ENCODE data around the gene SDC1.

SDC1 gene

GRCh38 chr2:20191714-20192569, 33.0 kb downstream of the SDC1 start:
- Mint-ChIP-seq H3K4me3 (no peak overlapping the region), H3K9me3 (no peaks in the 10 kb centered on the region), H3K36me3 (no peaks in the 10 kb centered on the region), H3K4me1 (no peaks in the 10 kb centered on the region), H3K27ac (no peak overlapping the region), H3K27me3 (no peaks in the 10 kb centered on the region)
- DNase-seq: no peak
- CTCF ChIA-PET: interaction anchor here (1.0 kb wide), 1 partner anchor 450 kb away, joined by 3 read pairs; no protein-coding TSS in a partner anchor

GRCh38 chr2:20190876-20191713, 33.8 kb downstream of the SDC1 start:
- H3K9me3 Mint-ChIP-seq: no peaks in the 10 kb centered on the region
- CTCF ChIA-PET: interaction anchor here (1.0 kb wide), 1 partner anchor 451 kb away, joined by 3 read pairs; no protein-coding TSS in a partner anchor
- no peak overlapping the region for H3K27ac Mint-ChIP-seq

GRCh38 chr2:20190170-20190569, 34.8 kb downstream of the SDC1 start:
- no peaks in the 10 kb centered on the region for H3K36me3 Mint-ChIP-seq
- H3K9me3 Mint-ChIP-seq: no peaks in the 10 kb centered on the region
- DNase-seq: no peak
- no peak overlapping the region for H3K4me3 Mint-ChIP-seq
- CTCF ChIA-PET: no interaction called here
- no peaks in the 10 kb centered on the region for H3K4me1 Mint-ChIP-seq
- H3K27ac Mint-ChIP-seq: no peak overlapping the region
- H3K27me3 Mint-ChIP-seq: peaks cover 5% of the 10 kb centered on the region

More at GRCh38 chr2:20190876-20191713, 33.8 kb downstream of the SDC1 start:
- no peaks in the 10 kb centered on the region for H3K4me1 Mint-ChIP-seq
- no peaks in the 10 kb centered on the region for H3K36me3 Mint-ChIP-seq
- H3K4me3 Mint-ChIP-seq: no peak overlapping the region
- no peak for DNase-seq
- peaks cover 5% of the 10 kb centered on the region for H3K27me3 Mint-ChIP-seq

- CTCF ChIA-PET: interaction anchor here (1.2 kb wide), 1 partner anchor 36 kb away, joined by 5 read pairs; the partner anchor contains the start of gene SDC1
- Mint-ChIP-seq H3K36me3 (no peaks in the 10 kb centered on the region), H3K4me1 (no peaks in the 10 kb centered on the region), H3K4me3 (no peak overlapping the region), H3K9me3 (no peaks in the 10 kb centered on the region), H3K27me3 (peaks cover 6% of the 10 kb centered on the region), H3K27ac (no peak overlapping the region)
- no peak for DNase-seq
Observed at GRCh38 chr2:20189299-20189931, 35.5 kb downstream of the SDC1 start.

- Mint-ChIP-seq H3K27me3 (peaks cover 10% of the 10 kb centered on the region), H3K9me3 (no peaks in the 10 kb centered on the region), H3K4me1 (no peaks in the 10 kb centered on the region), H3K4me3 (no peak overlapping the region), H3K27ac (no peak overlapping the region), H3K36me3 (no peaks in the 10 kb centered on the region)
- CTCF ChIA-PET: interaction anchor here (1.2 kb wide), 1 partner anchor 36 kb away, joined by 5 read pairs; the partner anchor contains the start of gene SDC1
- DNase-seq: no peak
Observed at GRCh38 chr2:20188851-20189250, 36.1 kb downstream of the SDC1 start.

GRCh38 chr2:20188201-20188600, 36.7 kb downstream of the SDC1 start:
- no peak for DNase-seq
- Mint-ChIP-seq H3K4me1 (no peaks in the 10 kb centered on the region), H3K27me3 (peaks cover 17% of the 10 kb centered on the region), H3K4me3 (no peak overlapping the region), H3K27ac (no peak overlapping the region), H3K36me3 (no peaks in the 10 kb centered on the region), H3K9me3 (no peaks in the 10 kb centered on the region)
- CTCF ChIA-PET: interaction anchor here (1.2 kb wide), 1 partner anchor 37 kb away, joined by 5 read pairs; the partner anchor contains the start of gene SDC1

- DNase-seq: no peak
- H3K36me3 Mint-ChIP-seq: no peaks in the 10 kb centered on the region
- H3K27ac Mint-ChIP-seq: no peak overlapping the region
- CTCF ChIA-PET: no interaction called here
- no peaks in the 10 kb centered on the region for H3K4me1 Mint-ChIP-seq
- H3K4me3 Mint-ChIP-seq: no peak overlapping the region
- no peaks in the 10 kb centered on the region for H3K9me3 Mint-ChIP-seq
- peaks cover 24% of the 10 kb centered on the region for H3K27me3 Mint-ChIP-seq
Observed at GRCh38 chr2:20187331-20187730, 37.6 kb downstream of the SDC1 start.

GRCh38 chr2:20186855-20187187, 38.1 kb downstream of the SDC1 start:
- Mint-ChIP-seq H3K4me1 (no peaks in the 10 kb centered on the region), H3K36me3 (no peaks in the 10 kb centered on the region), H3K4me3 (no peak overlapping the region), H3K9me3 (no peaks in the 10 kb centered on the region), H3K27me3 (peaks cover 24% of the 10 kb centered on the region), H3K27ac (no peak overlapping the region)
- DNase-seq: no peak
- CTCF ChIA-PET: no interaction called here

GRCh38 chr2:20186078-20186854, 38.7 kb downstream of the SDC1 start:
- no peak for DNase-seq
- Mint-ChIP-seq H3K36me3 (no peaks in the 10 kb centered on the region), H3K9me3 (no peaks in the 10 kb centered on the region), H3K27me3 (peaks cover 24% of the 10 kb centered on the region), H3K27ac (no peak overlapping the region), H3K4me3 (no peak overlapping the region), H3K4me1 (no peaks in the 10 kb centered on the region)
- CTCF ChIA-PET: no interaction called here

GRCh38 chr2:20185176-20186022, 39.5 kb downstream of the SDC1 start:
- Mint-ChIP-seq H3K27me3 (peaks cover 24% of the 10 kb centered on the region), H3K9me3 (no peaks in the 10 kb centered on the region), H3K4me3 (no peak overlapping the region), H3K4me1 (no peaks in the 10 kb centered on the region), H3K27ac (no peak overlapping the region), H3K36me3 (no peaks in the 10 kb centered on the region)
- DNase-seq: no peak
- CTCF ChIA-PET: no interaction called here

- Mint-ChIP-seq H3K27ac (no peak overlapping the region), H3K9me3 (no peaks in the 10 kb centered on the region), H3K27me3 (peaks cover 24% of the 10 kb centered on the region), H3K4me3 (no peak overlapping the region), H3K4me1 (no peaks in the 10 kb centered on the region), H3K36me3 (no peaks in the 10 kb centered on the region)
- no peak for DNase-seq
- CTCF ChIA-PET: no interaction called here
Observed at GRCh38 chr2:20184067-20184938, 40.6 kb downstream of the SDC1 start.

- H3K4me1 Mint-ChIP-seq: no peaks in the 10 kb centered on the region
- no peak for DNase-seq
- no peaks in the 10 kb centered on the region for H3K36me3 Mint-ChIP-seq
- CTCF ChIA-PET: no interaction called here
- no peak overlapping the region for H3K4me3 Mint-ChIP-seq
- peaks cover 24% of the 10 kb centered on the region for H3K27me3 Mint-ChIP-seq
- H3K9me3 Mint-ChIP-seq: no peaks in the 10 kb centered on the region
- no peak overlapping the region for H3K27ac Mint-ChIP-seq
Observed at GRCh38 chr2:20183373-20183772, 41.6 kb downstream of the SDC1 start.
